ENCODE measurements around the gene CLSTN3. TPM values are rescaled to one million over a fixed set of nuclear protein-coding genes. Genes with fewer than 3 reads are reported as not detected.

CLSTN3 gene
- total and polyA plus RNA-seq, 9 of the 15 experiments (the other 6 are each of a cell fraction or from before 2014, with no cell fraction given), result 0.08 to 23.2 (median 11.0) TPM

DNA sequence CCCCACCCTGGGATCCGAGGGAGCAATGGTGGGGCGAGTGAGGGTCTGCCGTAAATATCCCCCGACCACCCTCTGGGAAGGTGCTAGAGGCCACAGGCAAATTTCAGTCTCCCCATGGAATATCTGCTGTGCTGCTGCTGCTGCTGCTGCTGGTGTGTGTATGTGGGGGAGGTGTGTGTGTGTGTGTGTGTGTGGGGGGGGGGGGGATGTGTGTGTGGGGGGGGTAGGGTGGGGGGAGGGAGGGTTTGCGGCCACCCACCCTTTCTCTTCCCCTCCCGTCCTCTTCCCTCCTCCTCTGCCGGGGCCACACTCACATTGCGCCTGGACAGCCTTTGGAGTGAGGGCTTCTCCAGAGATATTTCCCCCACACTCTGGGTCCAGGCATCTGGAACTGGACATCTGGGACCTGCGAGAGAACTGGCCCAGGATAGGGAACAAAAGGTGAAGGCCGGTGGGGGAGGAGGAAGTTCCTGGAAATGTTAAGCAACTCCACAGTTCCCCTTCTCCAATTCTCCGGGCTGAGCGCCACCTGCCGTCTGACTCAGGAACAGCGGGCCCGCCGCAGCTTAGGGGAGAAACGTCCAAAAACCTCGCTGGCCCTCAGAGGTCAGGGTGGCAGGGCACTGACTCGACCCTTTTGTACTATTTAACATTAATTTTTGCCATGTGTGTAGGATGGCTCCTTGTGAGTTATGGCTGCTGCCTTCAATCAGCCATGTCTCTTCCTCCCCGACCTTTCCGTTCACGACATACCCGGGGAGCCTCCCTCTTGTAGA is 21.2 kb upstream of the CLSTN3 start, which contains the start of gene C1RL (continued):
- TF ChIP-seq CBX1 (IDR thresholded peaks at IDR 0.05; ENCODE audit: low read depth) (no peak), TBL1XR1 (IDR thresholded peaks at IDR 0.05; ENCODE audit: low read length in 2 of 2) (peak in 1 of 2 experiments; percentile 18; a peak in 1 of 4 replicates), ZNF740 (CRISPR knock-in tag; IDR thresholded peaks at IDR 0.05) (peak; percentile 94), ZNF740 (tag; IDR thresholded peaks at IDR 0.05) (peak in 1 of 2 experiments; percentile 99; a peak in 2 of 4 replicates), TRIM28 (IDR thresholded peaks at IDR 0.05) (no peak), ZNF133 (CRISPR knock-in tag; IDR thresholded peaks at IDR 0.05) (no peak), SAFB (IDR thresholded peaks at IDR 0.05; ENCODE audit: borderline replicate concordance, low read depth, low read length) (no peak), CHD4 (IDR thresholded peaks at IDR 0.05; ENCODE audit: insufficient read depth, insufficient replicate concordance, low read depth, low read length, poor library complexity, severe bottlenecking) (no peak), SPI1 (IDR thresholded peaks at IDR 0.05; ENCODE audit: borderline replicate concordance, low read depth, low read length) (peak; percentile 90), KDM2B (CRISPR knock-in tag; IDR thresholded peaks at IDR 0.05) (no peak), ZNF699 (CRISPR knock-in tag; IDR thresholded peaks at IDR 0.05; ENCODE audit: insufficient replicate concordance) (no peak), MYNN (IDR thresholded peaks at IDR 0.05) (peak; percentile 53; the same call in 1 of the 2 replicates), MYNN (CRISPR knock-in tag; IDR thresholded peaks at IDR 0.05) (no peak), PHF8 (IDR thresholded peaks at IDR 0.05; ENCODE audit: borderline replicate concordance, low read length) (peak; percentile 24; the same call in 1 of the 2 replicates), ZNF668 (CRISPR knock-in tag; IDR thresholded peaks at IDR 0.05) (no peak), HNRNPUL1 (IDR thresholded peaks at IDR 0.05; ENCODE audit: low read length) (no peak), WHSC1 (IDR thresholded peaks at IDR 0.05; ENCODE audit: low read length) (no peak), ZNF445 (CRISPR knock-in tag; IDR thresholded peaks at IDR 0.05; ENCODE audit: low read depth) (no peak), NCOA6 (IDR thresholded peaks at IDR 0.05) (no peak), MCM7 (IDR thresholded peaks at IDR 0.05) (no peak), DPF2 (IDR thresholded peaks at IDR 0.05) (peak; percentile 62; the same call in 1 of the 2 replicates), EP400 (IDR thresholded peaks at IDR 0.05) (peak; percentile 53; the same call in 1 of the 2 replicates)
- TF ChIP-seq, protein P1, sequence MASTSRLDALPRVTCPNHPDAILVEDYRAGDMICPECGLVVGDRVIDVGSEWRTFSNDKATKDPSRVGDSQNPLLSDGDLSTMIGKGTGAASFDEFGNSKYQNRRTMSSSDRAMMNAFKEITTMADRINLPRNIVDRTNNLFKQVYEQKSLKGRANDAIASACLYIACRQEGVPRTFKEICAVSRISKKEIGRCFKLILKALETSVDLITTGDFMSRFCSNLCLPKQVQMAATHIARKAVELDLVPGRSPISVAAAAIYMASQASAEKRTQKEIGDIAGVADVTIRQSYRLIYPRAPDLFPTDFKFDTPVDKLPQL (IDR thresholded peaks at IDR 0.05; ENCODE audit: extremely low read depth, insufficient read length), result no peak
- TF ChIP-seq, protein P2, sequence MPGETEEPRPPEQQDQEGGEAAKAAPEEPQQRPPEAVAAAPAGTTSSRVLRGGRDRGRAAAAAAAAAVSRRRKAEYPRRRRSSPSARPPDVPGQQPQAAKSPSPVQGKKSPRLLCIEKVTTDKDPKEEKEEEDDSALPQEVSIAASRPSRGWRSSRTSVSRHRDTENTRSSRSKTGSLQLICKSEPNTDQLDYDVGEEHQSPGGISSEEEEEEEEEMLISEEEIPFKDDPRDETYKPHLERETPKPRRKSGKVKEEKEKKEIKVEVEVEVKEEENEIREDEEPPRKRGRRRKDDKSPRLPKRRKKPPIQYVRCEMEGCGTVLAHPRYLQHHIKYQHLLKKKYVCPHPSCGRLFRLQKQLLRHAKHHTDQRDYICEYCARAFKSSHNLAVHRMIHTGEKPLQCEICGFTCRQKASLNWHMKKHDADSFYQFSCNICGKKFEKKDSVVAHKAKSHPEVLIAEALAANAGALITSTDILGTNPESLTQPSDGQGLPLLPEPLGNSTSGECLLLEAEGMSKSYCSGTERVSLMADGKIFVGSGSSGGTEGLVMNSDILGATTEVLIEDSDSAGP (CRISPR knock-in tag; IDR thresholded peaks at IDR 0.05), result no peak
- TF ChIP-seq, protein P3, sequence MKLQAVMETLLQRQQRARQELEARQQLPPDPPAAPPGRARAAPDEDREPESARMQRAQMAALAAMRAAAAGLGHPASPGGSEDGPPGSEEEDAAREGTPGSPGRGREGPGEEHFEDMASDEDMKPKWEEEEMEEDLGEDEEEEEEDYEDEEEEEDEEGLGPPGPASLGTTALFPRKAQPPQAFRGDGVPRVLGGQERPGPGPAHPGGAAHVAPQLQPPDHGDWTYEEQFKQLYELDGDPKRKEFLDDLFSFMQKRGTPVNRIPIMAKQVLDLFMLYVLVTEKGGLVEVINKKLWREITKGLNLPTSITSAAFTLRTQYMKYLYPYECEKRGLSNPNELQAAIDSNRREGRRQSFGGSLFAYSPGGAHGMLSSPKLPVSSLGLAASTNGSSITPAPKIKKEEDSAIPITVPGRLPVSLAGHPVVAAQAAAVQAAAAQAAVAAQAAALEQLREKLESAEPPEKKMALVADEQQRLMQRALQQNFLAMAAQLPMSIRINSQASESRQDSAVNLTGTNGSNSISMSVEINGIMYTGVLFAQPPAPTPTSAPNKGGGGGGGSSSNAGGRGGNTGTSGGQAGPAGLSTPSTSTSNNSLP (IDR thresholded peaks at IDR 0.05; ENCODE audit: borderline replicate concordance, low read depth, low read length), result no peak

All from K562 (cell line).